ENCODE data around the gene HSPA12B.

DNA sequence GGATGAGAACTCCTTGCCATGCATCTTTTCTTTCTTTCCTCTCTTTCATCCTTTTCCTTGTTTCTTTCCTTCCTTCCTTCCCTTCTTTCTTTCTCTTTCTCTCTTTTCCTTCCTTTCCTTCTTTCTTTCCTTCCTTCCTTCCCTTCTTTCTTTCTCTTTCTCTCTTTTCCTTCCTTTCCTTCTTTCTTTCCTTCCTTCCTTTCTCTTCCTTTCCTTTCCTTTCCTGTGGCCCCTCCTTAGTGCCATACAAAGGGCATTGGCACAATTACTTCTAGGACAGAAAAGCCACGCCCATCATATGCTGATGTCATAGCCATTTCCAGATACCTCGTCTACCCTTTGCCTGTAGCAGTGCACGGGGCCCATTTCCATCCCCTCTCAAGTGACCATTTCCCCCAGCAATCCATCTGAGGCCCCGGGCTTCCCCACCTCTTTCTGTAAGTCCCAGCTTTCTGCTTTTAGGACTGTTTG is 56.2 kb downstream of the HSPA12B start:
- TF ChIP-seq, protein P1, sequence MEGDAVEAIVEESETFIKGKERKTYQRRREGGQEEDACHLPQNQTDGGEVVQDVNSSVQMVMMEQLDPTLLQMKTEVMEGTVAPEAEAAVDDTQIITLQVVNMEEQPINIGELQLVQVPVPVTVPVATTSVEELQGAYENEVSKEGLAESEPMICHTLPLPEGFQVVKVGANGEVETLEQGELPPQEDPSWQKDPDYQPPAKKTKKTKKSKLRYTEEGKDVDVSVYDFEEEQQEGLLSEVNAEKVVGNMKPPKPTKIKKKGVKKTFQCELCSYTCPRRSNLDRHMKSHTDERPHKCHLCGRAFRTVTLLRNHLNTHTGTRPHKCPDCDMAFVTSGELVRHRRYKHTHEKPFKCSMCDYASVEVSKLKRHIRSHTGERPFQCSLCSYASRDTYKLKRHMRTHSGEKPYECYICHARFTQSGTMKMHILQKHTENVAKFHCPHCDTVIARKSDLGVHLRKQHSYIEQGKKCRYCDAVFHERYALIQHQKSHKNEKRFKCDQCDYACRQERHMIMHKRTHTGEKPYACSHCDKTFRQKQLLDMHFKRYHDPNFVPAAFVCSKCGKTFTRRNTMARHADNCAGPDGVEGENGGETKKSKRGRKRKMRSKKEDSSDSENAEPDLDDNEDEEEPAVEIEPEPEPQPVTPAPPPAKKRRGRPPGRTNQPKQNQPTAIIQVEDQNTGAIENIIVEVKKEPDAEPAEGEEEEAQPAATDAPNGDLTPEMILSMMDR (IDR thresholded peaks at IDR 0.05 in 2 of 3, conservative IDR thresholded peaks at IDR 0.05 in 1 of 3; ENCODE audit: insufficient read depth in 2 of 3, low read depth in 1 of 3, low read length in 3 of 3) = no peak
- TF ChIP-seq TARDBP (IDR thresholded peaks at IDR 0.05) (no peak), MAZ (CRISPR knock-in tag; conservative IDR thresholded peaks at IDR 0.05 in 1 of 2, IDR thresholded peaks at IDR 0.05 in 1 of 2) (no peak), NR2C1 (IDR thresholded peaks at IDR 0.05) (no peak), NR2C1 (tag; IDR thresholded peaks at IDR 0.05) (no peak), SMARCA4 (IDR thresholded peaks at IDR 0.05) (no peak), REST (IDR thresholded peaks at IDR 0.05; ENCODE audit: borderline replicate concordance) (no peak), REST (CRISPR knock-in tag; IDR thresholded peaks at IDR 0.05; ENCODE audit: low read depth) (no peak)
- TF ChIP-seq, protein P2, sequence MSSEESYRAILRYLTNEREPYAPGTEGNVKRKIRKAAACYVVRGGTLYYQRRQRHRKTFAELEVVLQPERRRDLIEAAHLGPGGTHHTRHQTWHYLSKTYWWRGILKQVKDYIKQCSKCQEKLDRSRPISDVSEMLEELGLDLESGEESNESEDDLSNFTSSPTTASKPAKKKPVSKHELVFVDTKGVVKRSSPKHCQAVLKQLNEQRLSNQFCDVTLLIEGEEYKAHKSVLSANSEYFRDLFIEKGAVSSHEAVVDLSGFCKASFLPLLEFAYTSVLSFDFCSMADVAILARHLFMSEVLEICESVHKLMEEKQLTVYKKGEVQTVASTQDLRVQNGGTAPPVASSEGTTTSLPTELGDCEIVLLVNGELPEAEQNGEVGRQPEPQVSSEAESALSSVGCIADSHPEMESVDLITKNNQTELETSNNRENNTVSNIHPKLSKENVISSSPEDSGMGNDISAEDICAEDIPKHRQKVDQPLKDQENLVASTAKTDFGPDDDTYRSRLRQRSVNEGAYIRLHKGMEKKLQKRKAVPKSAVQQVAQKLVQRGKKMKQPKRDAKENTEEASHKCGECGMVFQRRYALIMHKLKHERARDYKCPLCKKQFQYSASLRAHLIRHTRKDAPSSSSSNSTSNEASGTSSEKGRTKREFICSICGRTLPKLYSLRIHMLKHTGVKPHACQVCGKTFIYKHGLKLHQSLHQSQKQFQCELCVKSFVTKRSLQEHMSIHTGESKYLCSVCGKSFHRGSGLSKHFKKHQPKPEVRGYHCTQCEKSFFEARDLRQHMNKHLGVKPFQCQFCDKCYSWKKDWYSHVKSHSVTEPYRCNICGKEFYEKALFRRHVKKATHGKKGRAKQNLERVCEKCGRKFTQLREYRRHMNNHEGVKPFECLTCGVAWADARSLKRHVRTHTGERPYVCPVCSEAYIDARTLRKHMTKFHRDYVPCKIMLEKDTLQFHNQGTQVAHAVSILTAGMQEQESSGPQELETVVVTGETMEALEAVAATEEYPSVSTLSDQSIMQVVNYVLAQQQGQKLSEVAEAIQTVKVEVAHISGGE (CRISPR knock-in tag; IDR thresholded peaks at IDR 0.05) = no peak

Measured in K562 (cell line).